Neural crest cell (in vitro differentiated cells): ENCODE results near the gene THEM5. TPM values are rescaled to one million over a fixed set of nuclear protein-coding genes. Genes with fewer than 3 reads are reported as not detected.

Source experiments
- DNase-seq: peaks from one replicate; pipeline ENCODE4 v3.0.0; 2021; ENCODE audit warnings: low read depth, mixed read lengths, low spot score
- H3K27ac Mint-ChIP-seq: one replicate; pipeline ENCODE4 v1.8.0; 2021; ENCODE audit warnings: mild to moderate bottlenecking, mixed read lengths; ENCODE audit not compliant: unreplicated experiment
- H3K27me3 Mint-ChIP-seq: 2 replicates; pipeline ENCODE4 v1.8.0; 2021; ENCODE audit warnings: low read depth, mild to moderate bottlenecking, mixed read lengths
- H3K36me3 Mint-ChIP-seq: 2 replicates; pipeline ENCODE4 v1.8.0; 2021; ENCODE audit warnings: low read depth, mild to moderate bottlenecking, mixed read lengths
- H3K4me1 Mint-ChIP-seq: 2 replicates; pipeline ENCODE4 v1.8.0; 2021; ENCODE audit warnings: mixed read lengths
- H3K4me3 Mint-ChIP-seq: one replicate; pipeline ENCODE4 v1.8.0; 2021; ENCODE audit warnings: mild to moderate bottlenecking, mixed read lengths
- H3K9me3 Mint-ChIP-seq: 2 replicates; pipeline ENCODE4 v1.8.0; 2021; ENCODE audit warnings: mixed read lengths
- CTCF ChIP-seq: fragments of 200-600 bp; sonication (generic); conservative IDR thresholded peaks from 2 replicates; pipeline ENCODE4 v1.5.0; 2021; ENCODE audit warnings: antibody characterized with exemption, mild to moderate bottlenecking
- total RNA-seq: library from RNA; stranded (reverse); gene quantifications from 2 replicates; pipeline ENCODE4 v1.2.1, GENCODE V29; 2021

The THEM5 gene
- total RNA-seq, 1 donor from 2014 or later, result not detected

GRCh38 chr1:151801310-151801820 is 52.1 kb downstream of the THEM5 start:
- no peak for DNase-seq
- Mint-ChIP-seq H3K9me3 (no peaks in the 10 kb centered on the region), H3K27ac (no peak overlapping the region), H3K4me3 (no peak overlapping the region), H3K27me3 (peaks cover 27% of the 10 kb centered on the region), H3K36me3 (no peaks in the 10 kb centered on the region), H3K4me1 (peaks cover 4% of the 10 kb centered on the region)
- no peak for TF ChIP-seq CTCF

- H3K36me3 Mint-ChIP-seq, result no peaks in the 10 kb centered on the region
- H3K27ac Mint-ChIP-seq, result no peak overlapping the region
- no peak for TF ChIP-seq CTCF
- peaks cover 26% of the 10 kb centered on the region for H3K27me3 Mint-ChIP-seq
- no peaks in the 10 kb centered on the region for H3K9me3 Mint-ChIP-seq
- no peak overlapping the region for H3K4me3 Mint-ChIP-seq
- H3K4me1 Mint-ChIP-seq, result peaks cover 4% of the 10 kb centered on the region
- DNase-seq, result no peak
Observed at GRCh38 chr1:151800830-151801229, 52.7 kb downstream of the THEM5 start.

GRCh38 chr1:151799179-151800022 is 54.1 kb downstream of the THEM5 start:
- Mint-ChIP-seq H3K27me3 (peaks cover 22% of the 10 kb centered on the region), H3K9me3 (no peaks in the 10 kb centered on the region), H3K27ac (no peak overlapping the region), H3K4me1 (peaks cover 4% of the 10 kb centered on the region), H3K36me3 (no peaks in the 10 kb centered on the region), H3K4me3 (no peak overlapping the region)
- no peak for TF ChIP-seq CTCF
- DNase-seq, result no peak

DNA sequence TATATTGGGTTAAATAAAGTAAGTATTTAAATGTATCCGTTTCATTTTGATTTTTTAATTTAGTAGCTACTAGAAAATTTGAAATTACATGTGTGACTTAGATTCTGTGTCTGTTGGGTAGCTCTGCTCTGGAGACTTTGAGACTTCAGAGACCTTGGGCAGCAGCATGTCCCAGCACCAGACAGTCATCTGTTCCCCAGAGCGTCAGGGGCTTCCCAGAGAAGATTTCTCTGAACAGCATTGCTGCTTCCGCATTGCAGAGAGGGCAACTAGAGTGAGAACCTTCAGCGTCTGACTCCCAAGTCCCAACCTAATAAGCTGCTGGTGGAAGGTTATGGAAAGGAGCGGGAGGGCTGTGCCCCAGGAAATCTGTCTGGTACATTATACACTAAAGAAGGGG is 54.9 kb downstream of the THEM5 start:
- peaks cover 15% of the 10 kb centered on the region for H3K27me3 Mint-ChIP-seq
- H3K4me3 Mint-ChIP-seq, result no peak overlapping the region
- DNase-seq, result no peak
- H3K4me1 Mint-ChIP-seq, result peaks cover 4% of the 10 kb centered on the region
- no peaks in the 10 kb centered on the region for H3K9me3 Mint-ChIP-seq
- no peak overlapping the region for H3K27ac Mint-ChIP-seq
- H3K36me3 Mint-ChIP-seq, result no peaks in the 10 kb centered on the region
- TF ChIP-seq CTCF, result no peak

Other genes with a start within 250 kb of the THEM5 start
- 48.3 and 53.6 TPM in 2 replicates for gene SNX27, start 241.7 kb downstream of the THEM5 start, total RNA-seq
- gene CELF3, start 136.9 kb downstream of the THEM5 start, total RNA-seq, result 21.7 and 22.0 TPM in 2 replicates
- 0.14 TPM in 1 of 2 replicates, not detected in the other for gene RIIAD1, start 132.2 kb downstream of the THEM5 start, total RNA-seq
- gene MRPL9, start 90.2 kb downstream of the THEM5 start, total RNA-seq, result 121 and 129 TPM in 2 replicates
- 19.9 and 21.9 TPM in 2 replicates for gene TDRKH, start 63.2 kb downstream of the THEM5 start, total RNA-seq
- gene LINGO4, start 48.3 kb downstream of the THEM5 start, total RNA-seq, result not detected in 2 replicates
- 0.12 TPM in 1 of 2 replicates, not detected in the other for gene RORC, start 21.9 kb downstream of the THEM5 start, total RNA-seq
- gene C2CD4D, start 13.9 kb downstream of the THEM5 start, total RNA-seq, result 0.39 and 0.40 TPM in 2 replicates
- 21.6 and 23.8 TPM in 2 replicates for gene THEM4, start 55.8 kb upstream of the THEM5 start, total RNA-seq
- 44.8 and 65.6 TPM in 2 replicates for gene S100A10, start 140.1 kb upstream of the THEM5 start, total RNA-seq
- 41.6 and 44.7 TPM in 2 replicates for gene S100A11, start 183.3 kb upstream of the THEM5 start, total RNA-seq
- gene TCHHL1, start 235.4 kb upstream of the THEM5 start, total RNA-seq, result not detected in 2 replicates